WI38 (cell line): ENCODE measurements around the gene TENM4.
"Not testable (repeated sequence)": the region's sequence is repeated elsewhere in the genome, so short reads cannot be mapped to it uniquely, and the experiment has no call there.

ENCODE experiments used
- H3K4me3 ChIP-seq: 2 replicates; pipeline ENCODE4 v1.5.1; 2011; ENCODE audit warnings: low read depth, mild to moderate bottlenecking, control low read depth, low read length
- TF ChIP-seq, protein P1 (sequence below): IDR thresholded peaks from 2 replicates; pipeline ENCODE4 v1.5.1; 2012; ENCODE audit warnings: low read depth, mild to moderate bottlenecking, control low read depth, low read length

TENM4 gene

DNA sequence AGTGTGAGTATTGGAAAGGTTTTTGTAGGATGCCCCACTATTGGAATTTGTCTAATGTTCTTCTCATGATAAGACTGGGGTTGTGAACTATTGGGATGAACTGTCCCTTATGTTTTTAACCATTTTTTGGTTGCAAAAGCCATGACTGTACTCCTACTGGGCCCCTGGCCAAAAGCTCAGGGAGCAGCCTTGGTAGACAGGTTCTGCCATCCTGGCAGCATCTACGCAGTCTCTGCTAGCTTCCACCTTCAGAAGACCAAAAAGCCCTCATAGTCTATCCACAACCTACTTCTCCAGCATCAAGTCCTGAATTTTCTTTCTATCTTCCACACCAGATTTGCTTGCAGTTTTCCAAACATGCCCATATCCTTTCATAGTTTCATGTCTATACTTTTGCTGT lies 211.8 kb downstream of the TENM4 start:
- H3K4me3 ChIP-seq, result no peak overlapping the region
- TF ChIP-seq, protein P1, sequence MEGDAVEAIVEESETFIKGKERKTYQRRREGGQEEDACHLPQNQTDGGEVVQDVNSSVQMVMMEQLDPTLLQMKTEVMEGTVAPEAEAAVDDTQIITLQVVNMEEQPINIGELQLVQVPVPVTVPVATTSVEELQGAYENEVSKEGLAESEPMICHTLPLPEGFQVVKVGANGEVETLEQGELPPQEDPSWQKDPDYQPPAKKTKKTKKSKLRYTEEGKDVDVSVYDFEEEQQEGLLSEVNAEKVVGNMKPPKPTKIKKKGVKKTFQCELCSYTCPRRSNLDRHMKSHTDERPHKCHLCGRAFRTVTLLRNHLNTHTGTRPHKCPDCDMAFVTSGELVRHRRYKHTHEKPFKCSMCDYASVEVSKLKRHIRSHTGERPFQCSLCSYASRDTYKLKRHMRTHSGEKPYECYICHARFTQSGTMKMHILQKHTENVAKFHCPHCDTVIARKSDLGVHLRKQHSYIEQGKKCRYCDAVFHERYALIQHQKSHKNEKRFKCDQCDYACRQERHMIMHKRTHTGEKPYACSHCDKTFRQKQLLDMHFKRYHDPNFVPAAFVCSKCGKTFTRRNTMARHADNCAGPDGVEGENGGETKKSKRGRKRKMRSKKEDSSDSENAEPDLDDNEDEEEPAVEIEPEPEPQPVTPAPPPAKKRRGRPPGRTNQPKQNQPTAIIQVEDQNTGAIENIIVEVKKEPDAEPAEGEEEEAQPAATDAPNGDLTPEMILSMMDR, result no peak

DNA sequence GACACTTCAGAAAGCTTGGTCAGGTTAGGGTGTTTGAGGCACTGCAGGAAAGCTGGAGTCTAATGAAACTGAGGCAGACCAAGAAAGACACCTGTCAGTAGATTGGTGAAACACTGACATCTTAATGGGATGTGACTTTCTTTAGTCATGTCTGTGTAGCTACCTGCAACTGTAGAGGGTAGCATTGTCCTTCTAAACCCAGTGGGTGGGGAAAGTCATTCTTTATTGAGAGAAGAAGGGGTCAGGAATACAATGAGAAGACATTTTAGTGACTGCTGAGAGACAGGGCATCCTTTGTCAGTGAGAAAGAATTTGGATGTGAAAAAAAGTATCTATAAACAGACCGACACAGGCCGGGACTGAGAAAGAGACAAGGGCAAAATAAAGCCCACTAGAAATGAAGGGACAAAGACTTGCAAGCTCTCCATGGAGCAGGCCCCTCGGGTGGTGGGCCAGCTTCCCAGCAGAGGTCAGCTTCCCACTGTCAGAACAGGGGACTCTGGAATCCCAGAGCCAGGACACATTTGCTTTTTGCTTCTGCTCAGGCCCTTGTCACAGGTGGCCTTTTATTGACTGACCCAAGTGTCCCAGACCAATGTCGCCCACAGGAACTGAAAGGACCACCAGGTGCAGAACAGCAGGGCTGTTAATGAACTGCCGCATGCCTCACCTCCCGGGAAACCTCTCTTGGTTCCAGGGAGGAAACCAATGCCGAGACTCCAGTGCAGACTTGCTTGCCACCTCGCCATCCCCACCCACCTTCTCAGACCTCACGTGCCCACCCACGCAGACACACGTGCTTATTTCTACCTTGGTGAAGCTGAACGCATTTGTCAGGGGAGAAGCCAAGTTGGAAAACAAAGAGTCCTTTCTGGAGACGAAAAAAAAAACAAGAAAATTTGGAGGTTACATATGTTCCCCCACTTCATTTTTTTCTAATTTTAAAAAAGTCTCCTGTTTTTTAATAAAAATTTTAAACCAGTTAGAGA lies 212.8 kb downstream of the TENM4 start:
- H3K4me3 ChIP-seq, result no peak overlapping the region
- TF ChIP-seq, protein P1, result no peak

DNA sequence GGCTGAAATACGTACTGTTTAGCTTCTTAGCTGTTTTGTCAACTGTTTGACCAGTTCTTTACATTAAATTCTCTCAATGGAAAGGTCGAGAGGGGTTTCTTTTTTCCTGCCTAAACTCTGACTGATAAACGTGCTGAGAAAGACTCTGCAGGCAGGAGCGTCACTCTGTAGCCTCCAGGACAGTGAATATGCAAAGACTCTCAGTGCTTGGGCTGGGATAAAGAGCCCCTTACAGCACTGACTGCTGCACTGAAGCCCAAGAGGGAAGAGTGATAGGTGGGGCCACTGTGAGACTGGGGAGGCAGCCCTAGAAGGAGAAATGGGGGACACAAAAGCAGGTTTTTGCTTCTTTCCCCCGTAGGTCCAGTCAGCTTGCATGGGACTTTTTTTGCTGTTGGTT lies 213.5 kb downstream of the TENM4 start:
- H3K4me3 ChIP-seq, result no peak overlapping the region
- TF ChIP-seq, protein P1, result no peak

DNA sequence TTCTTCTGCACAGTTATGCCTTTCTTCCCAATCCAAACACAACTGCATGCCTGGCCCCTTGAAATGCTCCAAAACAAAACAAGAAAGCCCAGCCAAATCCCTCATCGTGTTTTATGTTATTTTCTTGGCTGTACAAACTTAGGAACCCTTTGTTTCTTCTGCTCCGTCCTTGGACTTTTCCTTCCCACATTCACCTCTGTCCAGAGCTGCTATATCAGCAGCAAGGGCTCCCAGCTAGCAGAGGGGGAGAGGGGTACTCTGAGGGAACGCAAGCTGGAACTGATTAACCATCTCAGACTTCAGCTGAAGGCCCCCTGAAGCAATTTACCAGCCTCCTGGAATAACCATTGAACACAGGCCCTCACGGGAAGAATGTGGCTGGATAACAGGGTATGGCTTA lies 214.7 kb downstream of the TENM4 start:
- TF ChIP-seq, protein P1, result no peak
- H3K4me3 ChIP-seq, result no peak overlapping the region

DNA sequence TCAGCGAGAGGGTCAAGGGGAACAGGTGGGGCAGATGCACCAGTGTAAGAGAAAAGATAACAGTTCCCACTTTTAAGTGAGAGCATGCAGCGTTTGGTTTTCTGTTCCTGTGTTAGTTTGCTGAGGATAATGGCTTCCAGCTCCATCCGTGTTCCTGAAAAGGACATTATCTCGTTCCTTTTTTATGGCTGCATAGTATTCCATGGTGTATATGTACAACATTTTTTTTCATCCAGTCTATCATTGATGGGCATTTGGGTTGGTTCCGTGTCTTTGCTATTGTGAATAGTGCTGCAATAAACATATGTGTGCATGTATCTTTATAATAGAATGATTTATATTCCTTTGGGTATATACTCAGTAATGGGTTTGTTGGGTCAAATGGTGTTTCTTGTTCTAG lies 218.7 kb downstream of the TENM4 start:
- H3K4me3 ChIP-seq, result not testable (repeated sequence)

DNA sequence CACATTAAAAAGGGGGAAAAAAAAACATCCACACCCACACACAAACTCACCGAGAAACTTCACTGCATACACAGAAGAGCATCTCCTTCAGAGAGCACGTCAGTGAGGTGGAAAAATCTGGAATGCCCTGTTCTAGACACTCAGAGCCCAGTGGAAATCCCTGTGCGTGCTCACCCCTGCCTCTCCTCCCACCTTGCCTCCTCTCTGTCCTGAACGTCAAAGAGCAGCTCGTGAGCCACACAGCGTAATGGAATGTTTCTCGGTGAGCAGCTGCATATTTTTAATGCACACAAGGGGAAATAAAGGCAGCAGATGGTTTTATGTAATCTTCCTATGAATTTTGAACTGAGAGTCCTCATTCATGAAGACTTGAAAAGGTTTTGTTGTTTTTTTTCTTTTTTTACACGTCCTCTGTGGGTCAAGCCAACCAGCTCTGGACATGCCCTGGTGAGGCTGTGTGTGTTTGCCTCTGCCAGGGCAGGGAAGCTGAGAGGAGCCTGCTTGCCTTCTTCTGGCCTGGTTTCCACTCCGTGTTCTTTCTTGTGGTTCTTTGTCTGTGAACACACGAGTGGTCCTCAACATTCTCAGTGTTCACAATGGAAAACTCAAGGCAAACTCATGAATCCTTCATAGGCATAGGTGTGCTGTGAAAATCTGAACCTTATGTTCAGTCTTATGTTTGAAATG lies 219.2 kb downstream of the TENM4 start:
- H3K4me3 ChIP-seq, result no peak overlapping the region
- TF ChIP-seq, protein P1, result no peak

DNA sequence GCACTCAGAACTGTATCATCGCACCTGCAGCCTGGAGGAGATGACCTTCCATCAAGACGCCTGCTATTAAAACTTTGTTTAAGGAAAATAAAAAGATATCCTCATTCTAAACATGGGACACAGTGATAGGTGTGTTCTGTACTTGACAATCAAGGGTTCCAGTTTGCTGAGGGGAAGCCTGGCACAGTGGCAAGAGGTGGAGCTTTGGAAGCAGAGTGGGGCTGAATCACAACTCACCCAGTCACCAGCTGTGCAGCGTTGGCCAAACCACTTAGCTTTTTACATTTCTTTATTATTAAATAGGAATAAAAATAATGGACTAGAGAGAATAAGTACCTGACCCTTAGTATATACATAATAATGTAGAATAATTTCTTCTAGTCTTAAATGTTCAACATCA lies 220.7 kb downstream of the TENM4 start:
- TF ChIP-seq, protein P1, result no peak
- no peak overlapping the region for H3K4me3 ChIP-seq
